NB4 (cell line): Measurements from ENCODE around the gene EPN2.
"Not testable (repeated sequence)": the region's sequence is repeated elsewhere in the genome, so short reads cannot be mapped to it uniquely, and the experiment has no call there.

ENCODE experiments used
- CTCF ChIP-seq: IDR thresholded peaks from one replicate; pipeline ENCODE4 v1.5.1; 2012; ENCODE audit warnings: low read depth, low read length
- MAX ChIP-seq: IDR thresholded peaks from 2 replicates; pipeline ENCODE4 v1.6.1; 2011; ENCODE audit warnings: low read depth, low read length
- MYC ChIP-seq: IDR thresholded peaks from 2 replicates; pipeline ENCODE4 v1.6.1; 2011; ENCODE audit warnings: low read depth, low read length
- POLR2A ChIP-seq: IDR thresholded peaks from 2 replicates; pipeline ENCODE4 v1.6.1; 2011; ENCODE audit warnings: mild to moderate bottlenecking; ENCODE audit not compliant: insufficient read length; ENCODE audit errors: extremely low read depth

- TF ChIP-seq CTCF, MYC, MAX, POLR2A: not testable (repeated sequence)
Observed at GRCh38 chr17:19188870-19189708, 48.1 kb upstream of the EPN2 start.
